ENCODE measurements around the gene FHIT.

The FHIT gene

DNA sequence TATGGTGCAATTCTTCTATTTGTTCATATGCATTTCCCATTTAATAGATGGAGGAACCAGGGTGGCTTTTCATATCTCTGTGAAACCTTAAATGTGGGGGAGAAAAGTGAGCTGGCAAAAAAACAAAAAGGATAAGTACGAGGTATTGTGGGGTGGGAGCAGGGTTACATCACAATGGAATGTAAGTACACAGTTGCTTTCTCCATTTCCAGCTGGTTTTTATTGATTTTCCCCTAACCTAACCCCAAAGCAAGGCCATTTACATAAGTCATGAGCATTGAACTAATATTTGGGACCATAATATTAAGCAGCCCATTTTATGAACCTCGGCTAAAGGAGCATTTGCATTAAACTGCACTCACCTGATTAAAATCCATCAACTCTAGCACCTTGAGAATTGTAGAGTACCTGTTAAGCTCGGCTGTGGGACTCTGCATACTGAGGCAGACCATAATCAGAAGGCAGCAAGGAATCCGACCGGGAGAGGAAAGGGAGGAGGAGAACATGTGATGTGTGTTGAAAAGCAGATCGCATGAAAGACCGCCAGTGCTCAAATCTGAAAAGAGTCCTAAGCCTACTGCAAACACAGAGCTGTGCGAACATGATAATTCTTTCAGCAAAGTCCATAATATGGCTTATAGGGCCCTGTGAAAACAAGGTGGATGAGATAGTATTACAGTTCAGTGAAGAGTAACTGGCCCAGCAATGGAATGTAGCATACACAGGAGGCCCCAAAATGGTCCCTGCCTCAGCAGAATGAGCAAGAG is 513.4 kb downstream of the FHIT start:
- Histone ChIP-seq H3K36me3 (ENCODE audit: control insufficient read depth in 1 of 2, insufficient read depth in 2 of 2, low read length in 2 of 2) (no peaks in the 10 kb centered on the region), H3K4me1 (ENCODE audit: control insufficient read depth in 1 of 2, insufficient read depth in 2 of 2, low read length in 2 of 2) (no peaks in the 10 kb centered on the region), H3K9me3 (ENCODE audit: control insufficient read depth in 1 of 2, low read length in 2 of 2) (no peaks in the 10 kb centered on the region), H3K27me3 (ENCODE audit: control insufficient read depth in 1 of 2, insufficient read depth in 2 of 2, low read length in 2 of 2) (no peaks in the 10 kb centered on the region), H3K9ac (ENCODE audit: low read depth in 1 of 2, low read length in 2 of 2) (no peak overlapping the region), H3K4me3 (ENCODE audit: low read depth in 1 of 2, low read length in 2 of 2) (no peak overlapping the region), H3K27ac (ENCODE audit: low read depth, low read length) (no peak overlapping the region)

DNA sequence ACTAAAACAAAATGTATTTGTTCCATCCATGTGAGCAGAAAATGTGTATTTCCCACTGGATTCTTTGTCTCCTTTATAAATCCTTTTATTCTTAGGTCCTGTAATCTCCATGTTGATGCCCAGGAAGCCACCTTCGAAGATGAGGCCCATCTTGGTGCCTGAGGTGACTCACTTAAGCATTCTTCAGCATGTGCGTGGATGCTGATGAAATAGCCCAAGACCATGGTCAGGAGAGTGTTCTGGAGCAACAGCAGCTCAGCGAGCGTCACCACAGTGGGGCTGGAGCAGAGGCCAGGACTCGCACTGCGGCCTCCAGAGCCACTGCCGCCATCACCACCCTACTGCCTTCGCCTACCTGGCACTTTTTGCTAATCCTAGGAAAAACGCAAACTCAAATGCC is 520.9 kb downstream of the FHIT start:
- no peaks in the 10 kb centered on the region for H3K4me1 ChIP-seq (ENCODE audit: control insufficient read depth in 1 of 2, insufficient read depth in 2 of 2, low read length in 2 of 2)
- H3K9ac ChIP-seq (ENCODE audit: low read depth in 1 of 2, low read length in 2 of 2), result no peak overlapping the region
- no peaks in the 10 kb centered on the region for H3K36me3 ChIP-seq (ENCODE audit: control insufficient read depth in 1 of 2, insufficient read depth in 2 of 2, low read length in 2 of 2)
- H3K9me3 ChIP-seq (ENCODE audit: control insufficient read depth in 1 of 2, low read length in 2 of 2), result peaks cover 0 to 2% of the 10 kb centered on the region in 2 donors
- H3K27ac ChIP-seq (ENCODE audit: low read depth, low read length), result no peak overlapping the region
- no peaks in the 10 kb centered on the region for H3K27me3 ChIP-seq (ENCODE audit: control insufficient read depth in 1 of 2, insufficient read depth in 2 of 2, low read length in 2 of 2)
- no peak overlapping the region for H3K4me3 ChIP-seq (ENCODE audit: low read depth in 1 of 2, low read length in 2 of 2)

DNA sequence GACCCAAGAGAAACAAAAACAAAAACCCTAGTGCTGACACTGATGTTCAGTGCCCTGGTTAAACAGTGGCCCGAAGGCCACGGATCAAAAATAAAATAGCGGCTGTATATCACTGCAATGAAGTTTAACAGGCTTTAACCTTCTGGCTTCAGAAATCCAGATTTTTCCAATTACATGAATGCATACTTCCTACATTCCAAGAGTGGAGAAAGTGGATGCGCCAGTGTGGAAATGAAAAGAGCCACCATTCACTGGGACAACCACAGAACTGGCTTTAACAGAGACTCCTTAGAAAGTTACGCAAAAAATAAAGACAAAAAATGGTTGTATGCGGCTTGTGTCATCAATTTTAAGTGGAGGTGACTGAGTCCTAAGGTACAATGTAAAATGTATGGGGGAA is 522.2 kb downstream of the FHIT start:
- H3K27me3 ChIP-seq (ENCODE audit: control insufficient read depth in 1 of 2, insufficient read depth in 2 of 2, low read length in 2 of 2), result no peaks in the 10 kb centered on the region
- no peaks in the 10 kb centered on the region for H3K36me3 ChIP-seq (ENCODE audit: control insufficient read depth in 1 of 2, insufficient read depth in 2 of 2, low read length in 2 of 2)
- no peaks in the 10 kb centered on the region for H3K4me1 ChIP-seq (ENCODE audit: control insufficient read depth in 1 of 2, insufficient read depth in 2 of 2, low read length in 2 of 2)
- H3K27ac ChIP-seq (ENCODE audit: low read depth, low read length), result no peak overlapping the region
- peaks cover 0 to 2% of the 10 kb centered on the region in 2 donors for H3K9me3 ChIP-seq (ENCODE audit: control insufficient read depth in 1 of 2, low read length in 2 of 2)
- no peak overlapping the region for H3K9ac ChIP-seq (ENCODE audit: low read depth in 1 of 2, low read length in 2 of 2)
- H3K4me3 ChIP-seq (ENCODE audit: low read depth in 1 of 2, low read length in 2 of 2), result no peak overlapping the region

DNA sequence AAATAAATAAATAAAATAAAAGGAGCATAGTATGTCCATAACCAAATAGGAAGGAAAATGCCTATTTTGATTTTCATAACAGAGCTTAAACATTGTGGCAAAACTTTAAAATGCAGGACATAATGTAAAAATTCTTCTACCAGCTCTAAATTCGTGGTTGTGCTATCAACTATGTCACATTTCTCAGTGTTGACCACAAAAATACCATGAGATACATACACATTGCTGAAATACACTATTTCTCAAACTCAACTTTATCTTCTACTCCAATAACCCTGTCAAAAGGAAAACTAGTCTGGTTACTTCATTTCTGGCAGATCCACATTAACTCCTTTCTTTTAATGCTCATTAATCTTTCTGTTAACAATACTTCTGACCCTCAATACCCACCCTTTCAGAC is 523.2 kb downstream of the FHIT start:
- Histone ChIP-seq H3K36me3 (ENCODE audit: control insufficient read depth in 1 of 2, insufficient read depth in 2 of 2, low read length in 2 of 2) (no peaks in the 10 kb centered on the region), H3K9me3 (ENCODE audit: control insufficient read depth in 1 of 2, low read length in 2 of 2) (peaks cover 0 to 2% of the 10 kb centered on the region in 2 donors), H3K9ac (ENCODE audit: low read depth in 1 of 2, low read length in 2 of 2) (no peak overlapping the region), H3K27me3 (ENCODE audit: control insufficient read depth in 1 of 2, insufficient read depth in 2 of 2, low read length in 2 of 2) (no peaks in the 10 kb centered on the region), H3K27ac (ENCODE audit: low read depth, low read length) (no peak overlapping the region), H3K4me3 (ENCODE audit: low read depth in 1 of 2, low read length in 2 of 2) (no peak overlapping the region), H3K4me1 (ENCODE audit: control insufficient read depth in 1 of 2, insufficient read depth in 2 of 2, low read length in 2 of 2) (no peaks in the 10 kb centered on the region)

DNA sequence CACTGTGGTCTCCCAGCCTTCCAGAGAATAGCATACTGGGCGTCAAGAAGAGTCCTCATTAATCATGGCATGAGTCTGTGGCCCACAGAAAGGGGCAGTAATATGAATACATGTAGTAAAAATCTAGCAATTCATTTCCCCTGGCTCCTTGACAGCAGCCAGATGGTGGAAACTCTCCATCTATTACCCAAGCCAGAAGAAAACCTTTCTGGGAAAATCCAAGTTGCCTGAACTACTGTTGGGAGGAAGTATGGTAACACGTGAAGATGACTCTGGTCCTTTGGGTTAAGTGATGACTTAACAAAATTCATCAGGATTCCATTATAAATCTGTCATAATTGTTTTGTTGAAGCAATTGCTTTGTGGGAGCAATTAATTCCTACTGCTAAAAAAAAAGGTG is 530.5 kb downstream of the FHIT start:
- H3K9me3 ChIP-seq (ENCODE audit: control insufficient read depth in 1 of 2, low read length in 2 of 2), result no peaks in the 10 kb centered on the region
- no peak overlapping the region for H3K27ac ChIP-seq (ENCODE audit: low read depth, low read length)
- no peaks in the 10 kb centered on the region for H3K36me3 ChIP-seq (ENCODE audit: control insufficient read depth in 1 of 2, insufficient read depth in 2 of 2, low read length in 2 of 2)
- no peak overlapping the region for H3K4me3 ChIP-seq (ENCODE audit: low read depth in 1 of 2, low read length in 2 of 2)
- no peaks in the 10 kb centered on the region for H3K4me1 ChIP-seq (ENCODE audit: control insufficient read depth in 1 of 2, insufficient read depth in 2 of 2, low read length in 2 of 2)
- H3K9ac ChIP-seq (ENCODE audit: low read depth in 1 of 2, low read length in 2 of 2), result no peak overlapping the region
- H3K27me3 ChIP-seq (ENCODE audit: control insufficient read depth in 1 of 2, insufficient read depth in 2 of 2, low read length in 2 of 2), result no peaks in the 10 kb centered on the region

DNA sequence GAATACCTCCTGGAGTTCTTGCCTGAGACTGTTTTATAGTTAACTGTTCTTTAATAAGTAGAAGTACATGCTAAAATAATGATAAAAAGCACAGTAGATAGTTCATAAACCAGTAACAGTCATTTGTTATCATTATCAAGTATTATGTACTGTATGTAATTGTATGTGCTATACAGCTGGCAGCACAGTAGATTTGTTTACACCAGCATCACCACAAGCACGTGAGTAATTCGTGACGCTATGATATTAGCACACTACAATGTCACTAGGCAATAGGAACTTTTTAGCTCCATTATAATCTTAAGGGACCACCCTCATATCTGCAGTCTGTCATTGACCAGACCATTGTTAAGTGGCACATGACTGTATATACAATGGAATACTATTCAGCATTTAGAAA is 534.7 kb downstream of the FHIT start:
- Histone ChIP-seq H3K4me3 (ENCODE audit: low read depth in 1 of 2, low read length in 2 of 2) (no peak overlapping the region), H3K9me3 (ENCODE audit: control insufficient read depth in 1 of 2, low read length in 2 of 2) (no peaks in the 10 kb centered on the region), H3K27ac (ENCODE audit: low read depth, low read length) (no peak overlapping the region), H3K4me1 (ENCODE audit: control insufficient read depth in 1 of 2, insufficient read depth in 2 of 2, low read length in 2 of 2) (no peaks in the 10 kb centered on the region), H3K27me3 (ENCODE audit: control insufficient read depth in 1 of 2, insufficient read depth in 2 of 2, low read length in 2 of 2) (no peaks in the 10 kb centered on the region), H3K9ac (ENCODE audit: low read depth in 1 of 2, low read length in 2 of 2) (no peak overlapping the region), H3K36me3 (ENCODE audit: control insufficient read depth in 1 of 2, insufficient read depth in 2 of 2, low read length in 2 of 2) (no peaks in the 10 kb centered on the region)

DNA sequence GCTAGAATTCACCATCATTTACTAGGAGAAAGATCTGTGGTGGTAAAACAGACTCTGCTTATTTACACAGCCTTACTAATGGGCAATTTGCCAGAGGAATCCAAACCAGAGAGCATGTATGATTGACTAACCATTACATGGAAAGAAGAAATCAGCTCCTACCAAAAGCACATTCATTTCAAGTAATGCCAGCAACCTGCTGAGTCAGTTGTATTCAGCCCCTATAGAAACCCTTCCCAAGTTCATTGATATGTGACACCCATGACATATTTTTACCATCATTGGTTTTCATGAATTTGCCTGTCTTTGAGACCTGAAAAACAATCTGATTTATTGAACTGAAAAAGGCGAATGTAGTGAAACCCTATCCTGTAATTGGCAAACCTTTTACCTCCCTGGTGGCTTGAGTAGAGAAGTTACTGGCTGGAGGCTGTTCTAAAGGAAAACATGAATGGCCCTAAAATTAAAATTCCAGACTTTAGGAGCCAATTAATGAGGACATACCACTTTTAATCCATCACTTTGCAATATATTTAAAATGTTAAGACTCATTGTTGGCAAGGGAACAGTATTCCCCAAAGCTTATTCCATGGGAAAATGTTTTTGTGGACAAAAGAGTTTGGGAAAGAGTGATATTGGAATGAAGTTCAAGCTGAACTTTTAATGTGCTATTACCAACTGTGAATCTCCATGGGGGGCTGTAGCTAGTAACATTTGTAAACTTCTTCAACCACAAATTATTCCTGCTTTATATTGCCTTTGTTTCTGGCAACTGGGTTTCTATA is 542.9 kb downstream of the FHIT start:
- no peaks in the 10 kb centered on the region for H3K9me3 ChIP-seq (ENCODE audit: control insufficient read depth in 1 of 2, low read length in 2 of 2)
- H3K9ac ChIP-seq (ENCODE audit: low read depth in 1 of 2, low read length in 2 of 2), result no peak overlapping the region
- no peaks in the 10 kb centered on the region for H3K4me1 ChIP-seq (ENCODE audit: control insufficient read depth in 1 of 2, insufficient read depth in 2 of 2, low read length in 2 of 2)
- no peaks in the 10 kb centered on the region for H3K36me3 ChIP-seq (ENCODE audit: control insufficient read depth in 1 of 2, insufficient read depth in 2 of 2, low read length in 2 of 2)
- no peaks in the 10 kb centered on the region for H3K27me3 ChIP-seq (ENCODE audit: control insufficient read depth in 1 of 2, insufficient read depth in 2 of 2, low read length in 2 of 2)
- no peak overlapping the region for H3K27ac ChIP-seq (ENCODE audit: low read depth, low read length)
- no peak overlapping the region for H3K4me3 ChIP-seq (ENCODE audit: low read depth in 1 of 2, low read length in 2 of 2)

DNA sequence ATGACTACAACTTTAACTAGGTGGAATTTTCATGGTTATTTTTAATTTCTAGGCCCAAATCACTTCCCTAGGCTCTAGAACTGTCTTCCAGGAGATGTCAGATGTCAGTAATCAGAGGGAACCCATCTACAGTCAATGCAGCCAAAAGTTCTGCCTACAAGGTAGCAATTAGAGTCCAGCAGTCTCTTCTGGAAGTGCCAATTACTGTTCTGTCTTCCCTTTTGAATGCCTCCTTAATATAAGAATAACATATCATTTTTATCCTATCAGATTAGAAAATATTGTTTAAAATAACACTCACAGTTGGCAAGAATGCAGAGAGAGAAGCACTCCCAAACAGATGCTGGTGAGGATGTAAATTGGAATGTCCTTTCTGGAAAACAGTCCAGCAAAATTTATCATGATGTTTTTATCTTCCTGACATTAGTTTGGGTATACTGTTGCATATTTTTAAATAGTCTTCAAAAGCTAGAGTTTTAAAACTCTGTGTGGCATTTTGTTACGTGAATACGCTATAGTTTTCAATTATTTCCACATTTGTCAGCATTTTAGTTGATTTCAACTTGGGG is 543.7 kb downstream of the FHIT start:
- H3K27ac ChIP-seq (ENCODE audit: low read depth, low read length), result no peak overlapping the region
- no peak overlapping the region for H3K4me3 ChIP-seq (ENCODE audit: low read depth in 1 of 2, low read length in 2 of 2)
- H3K4me1 ChIP-seq (ENCODE audit: control insufficient read depth in 1 of 2, insufficient read depth in 2 of 2, low read length in 2 of 2), result no peaks in the 10 kb centered on the region
- no peaks in the 10 kb centered on the region for H3K36me3 ChIP-seq (ENCODE audit: control insufficient read depth in 1 of 2, insufficient read depth in 2 of 2, low read length in 2 of 2)
- H3K9ac ChIP-seq (ENCODE audit: low read depth in 1 of 2, low read length in 2 of 2), result no peak overlapping the region
- H3K27me3 ChIP-seq (ENCODE audit: control insufficient read depth in 1 of 2, insufficient read depth in 2 of 2, low read length in 2 of 2), result no peaks in the 10 kb centered on the region
- no peaks in the 10 kb centered on the region for H3K9me3 ChIP-seq (ENCODE audit: control insufficient read depth in 1 of 2, low read length in 2 of 2)

DNA sequence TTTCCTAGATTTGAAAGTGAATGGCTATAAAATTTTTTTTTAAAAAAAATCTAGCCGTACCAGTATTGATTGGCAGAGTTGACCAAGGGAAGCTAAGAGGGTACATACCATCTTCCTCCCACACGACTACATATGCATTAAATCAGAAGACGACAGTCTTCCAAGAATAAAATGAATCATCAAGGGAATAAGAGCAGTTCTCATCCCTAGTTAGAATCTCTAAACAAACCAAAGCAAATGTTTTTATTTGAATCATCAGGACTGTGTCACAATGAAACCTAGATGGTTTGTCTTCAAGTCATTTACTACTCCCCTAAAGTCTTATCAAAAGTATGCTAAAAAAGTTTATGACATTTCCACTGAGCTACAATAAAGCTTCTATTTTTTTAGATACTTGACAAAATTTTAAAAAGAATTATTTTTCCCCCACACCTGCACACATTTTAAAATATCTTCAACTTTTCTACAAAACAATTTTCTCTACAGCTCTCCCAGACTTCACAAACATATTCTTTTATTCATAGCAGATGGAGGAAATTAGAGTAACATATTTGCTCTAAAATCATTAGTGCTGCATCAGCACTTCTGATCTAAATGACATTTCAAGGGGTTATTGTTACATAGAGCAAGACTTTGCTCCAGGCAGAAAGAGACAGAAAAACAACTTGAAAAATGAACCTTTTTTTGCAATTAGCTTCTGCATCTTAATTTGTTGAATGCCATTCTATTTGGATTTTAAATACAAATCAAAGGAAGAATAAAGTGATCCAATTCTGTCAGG is 547.1 kb downstream of the FHIT start:
- Histone ChIP-seq H3K9ac (ENCODE audit: low read depth in 1 of 2, low read length in 2 of 2) (no peak overlapping the region), H3K4me3 (ENCODE audit: low read depth in 1 of 2, low read length in 2 of 2) (no peak overlapping the region), H3K36me3 (ENCODE audit: control insufficient read depth in 1 of 2, insufficient read depth in 2 of 2, low read length in 2 of 2) (no peaks in the 10 kb centered on the region)

DNA sequence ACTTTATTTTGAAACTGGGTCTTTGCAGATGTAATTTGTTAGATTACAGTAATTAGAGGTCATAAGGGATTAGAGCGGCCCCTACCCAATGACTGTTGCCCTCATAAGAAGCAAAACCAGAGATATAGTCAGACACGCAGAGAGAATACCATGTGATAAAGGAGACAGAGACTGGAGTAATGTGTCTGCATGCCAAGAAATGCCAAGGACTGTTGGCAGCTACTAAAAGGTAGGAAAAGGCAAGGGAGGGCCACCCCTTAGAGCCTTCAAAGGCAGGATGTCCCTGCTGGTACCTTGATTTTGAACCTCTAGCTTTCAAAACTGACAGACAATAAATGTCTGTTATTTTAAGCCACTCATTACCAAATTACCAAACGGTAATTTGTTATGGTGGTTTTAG is 548.2 kb downstream of the FHIT start:
- Histone ChIP-seq H3K27ac (ENCODE audit: low read depth, low read length) (no peak overlapping the region), H3K9ac (ENCODE audit: low read depth in 1 of 2, low read length in 2 of 2) (no peak overlapping the region), H3K27me3 (ENCODE audit: control insufficient read depth in 1 of 2, insufficient read depth in 2 of 2, low read length in 2 of 2) (no peaks in the 10 kb centered on the region), H3K4me1 (ENCODE audit: control insufficient read depth in 1 of 2, insufficient read depth in 2 of 2, low read length in 2 of 2) (no peaks in the 10 kb centered on the region), H3K9me3 (ENCODE audit: control insufficient read depth in 1 of 2, low read length in 2 of 2) (no peaks in the 10 kb centered on the region), H3K4me3 (ENCODE audit: low read depth in 1 of 2, low read length in 2 of 2) (no peak overlapping the region), H3K36me3 (ENCODE audit: control insufficient read depth in 1 of 2, insufficient read depth in 2 of 2, low read length in 2 of 2) (no peaks in the 10 kb centered on the region)

More for the DNA sequence above, 547.1 kb downstream of the FHIT start:
- no peak overlapping the region for H3K27ac ChIP-seq (ENCODE audit: low read depth, low read length)
- H3K27me3 ChIP-seq (ENCODE audit: control insufficient read depth in 1 of 2, insufficient read depth in 2 of 2, low read length in 2 of 2), result no peaks in the 10 kb centered on the region
- H3K4me1 ChIP-seq (ENCODE audit: control insufficient read depth in 1 of 2, insufficient read depth in 2 of 2, low read length in 2 of 2), result no peaks in the 10 kb centered on the region
- no peaks in the 10 kb centered on the region for H3K9me3 ChIP-seq (ENCODE audit: control insufficient read depth in 1 of 2, low read length in 2 of 2)

All from duodenal mucosa (tissue), 2 donors.